GM10266 (cell line): ENCODE measurements around the gene METAP2.

Experiments
- DNase-seq: peaks from one replicate; pipeline ENCODE4 v3.0.0; 2012; ENCODE audit errors: extremely low spot score
- CTCF ChIP-seq: IDR thresholded peaks from 2 replicates; pipeline ENCODE4 v1.5.1; 2012; ENCODE audit warnings: mild to moderate bottlenecking, low read depth; ENCODE audit not compliant: control insufficient read depth, insufficient read depth; ENCODE audit errors: missing control alignments

The METAP2 gene

GRCh38 chr12:95484524-95484923, 10.6 kb downstream of the METAP2 start:
- no peak for DNase-seq
- TF ChIP-seq CTCF: no peak

- TF ChIP-seq CTCF: no peak
- no peak for DNase-seq
These were observed 13.1 kb downstream of the METAP2 start for GRCh38 chr12:95487024-95487423.

- DNase-seq: no peak
- TF ChIP-seq CTCF: no peak
These were observed 18.5 kb downstream of the METAP2 start for GRCh38 chr12:95492462-95492861.

GRCh38 chr12:95494888-95495287, 20.9 kb downstream of the METAP2 start:
- no peak for TF ChIP-seq CTCF
- DNase-seq: no peak

GRCh38 chr12:95495433-95495832, 21.5 kb downstream of the METAP2 start:
- no peak for TF ChIP-seq CTCF
- no peak for DNase-seq

GRCh38 chr12:95497031-95497430, 23.1 kb downstream of the METAP2 start:
- TF ChIP-seq CTCF: no peak

GRCh38 chr12:95498968-95499367, 25.0 kb downstream of the METAP2 start:
- TF ChIP-seq CTCF: no peak
- no peak for DNase-seq

More at GRCh38 chr12:95497031-95497430, 23.1 kb downstream of the METAP2 start:
- no peak for DNase-seq
